ENCODE measurements around the gene WDR55. TPM values are rescaled to one million over a fixed set of nuclear protein-coding genes. Genes with fewer than 3 reads are reported as not detected.

WDR55 gene
- total RNA-seq = 14.7 and 16.0 TPM in 2 replicates

GRCh38 chr5:140664359-140665119 lies at the start of gene WDR55:
Gene WDR55, plus strand, starts transcription at chr5:140664904. Its CDS starts 9 bp downstream, at chr5:140664913.

GRCh38 chr5:140633021-140633471 lies 31.7 kb upstream of the WDR55 start, which contains the start of gene CD14:
Gene CD14, minus strand, starts transcription at chr5:140633175. Its CDS starts 104 bp downstream, at chr5:140633071.

GRCh38 chr5:140639148-140639981 lies 25.3 kb upstream of the WDR55 start, which contains the start of gene TMCO6:
Gene TMCO6, plus strand, starts transcription at chr5:140639451. Its CDS starts 77 bp downstream, at chr5:140639528.

GRCh38 chr5:140673187-140673976 lies 8.7 kb downstream of the WDR55 start, which contains the start of gene DND1:
Gene DND1, minus strand, starts transcription at chr5:140673576. Its CDS starts 34 bp downstream, at chr5:140673542.

GRCh38 chr5:140690941-140691924 lies 26.5 kb downstream of the WDR55 start, which contains the start of the genes HARS1 and HARS2:
Gene HARS1, minus strand, starts transcription at chr5:140691370. Its CDS starts 66 bp downstream, at chr5:140691304.
Gene HARS2, plus strand, starts transcription at chr5:140691455. Its CDS starts 194 bp downstream, at chr5:140691649.

GRCh38 chr5:140700177-140701144 lies 35.8 kb downstream of the WDR55 start, which contains the start of gene ZMAT2:
Gene ZMAT2, plus strand, starts transcription at chr5:140700447. Its CDS starts 14 bp downstream, at chr5:140700461.

Other genes with a start within 250 kb of the WDR55 start
- gene EIF4EBP3, start 117.2 kb upstream of the WDR55 start, total RNA-seq = 6.4 and 7.2 TPM in 2 replicates
- gene SRA1, start 107.4 kb upstream of the WDR55 start, total RNA-seq = 40.8 and 58.3 TPM in 2 replicates
- 5.0 and 7.7 TPM in 2 replicates for gene APBB3, start 100.3 kb upstream of the WDR55 start, total RNA-seq
- 37.6 and 43.4 TPM in 2 replicates for gene SLC35A4, start 100.1 kb upstream of the WDR55 start, total RNA-seq
- gene CD14, start 31.7 kb upstream of the WDR55 start, total RNA-seq = 0.08 and 0.76 TPM in 2 replicates
- gene TMCO6, start 25.5 kb upstream of the WDR55 start, total RNA-seq = 27.4 and 28.1 TPM in 2 replicates
- gene NDUFA2, start 17.3 kb upstream of the WDR55 start, total RNA-seq = 44.7 and 60.0 TPM in 2 replicates
- 63.2 and 93.5 TPM in 2 replicates for gene IK, start 17.1 kb upstream of the WDR55 start, total RNA-seq
- 0.78 and 1.6 TPM in 2 replicates for gene DND1, start 8.7 kb downstream of the WDR55 start, total RNA-seq
- 63.0 and 96.6 TPM in 2 replicates for gene HARS1, start 26.5 kb downstream of the WDR55 start, total RNA-seq
- 26.0 and 27.2 TPM in 2 replicates for gene HARS2, start 26.6 kb downstream of the WDR55 start, total RNA-seq
- gene ZMAT2, start 35.5 kb downstream of the WDR55 start, total RNA-seq = 29.0 and 31.2 TPM in 2 replicates
- gene PCDHA1, start 121.2 kb downstream of the WDR55 start, total RNA-seq = not detected in 2 replicates
- not detected in 2 replicates for gene PCDHA2, start 129.9 kb downstream of the WDR55 start, total RNA-seq
- gene PCDHA3, start 136.2 kb downstream of the WDR55 start, total RNA-seq = not detected in 2 replicates
- not detected in 2 replicates for gene PCDHA4, start 142.2 kb downstream of the WDR55 start, total RNA-seq
- gene PCDHA5, start 156.7 kb downstream of the WDR55 start, total RNA-seq = not detected in 2 replicates
- gene PCDHA6, start 163.1 kb downstream of the WDR55 start, total RNA-seq = 0.16 TPM in 1 of 2 replicates, not detected in the other
- not detected in 2 replicates for gene PCDHA7, start 169.4 kb downstream of the WDR55 start, total RNA-seq
- not detected in 2 replicates for gene PCDHA8, start 176.3 kb downstream of the WDR55 start, total RNA-seq
- not detected in 2 replicates for gene PCDHA9, start 183.5 kb downstream of the WDR55 start, total RNA-seq
- not detected in 2 replicates for gene PCDHA10, start 191.0 kb downstream of the WDR55 start, total RNA-seq
- gene PCDHA11, start 204.1 kb downstream of the WDR55 start, total RNA-seq = under 0.01 TPM in 1 of 2 replicates, not detected in the other
- gene PCDHA12, start 210.4 kb downstream of the WDR55 start, total RNA-seq = not detected in 2 replicates
- not detected in 2 replicates for gene PCDHA13, start 217.2 kb downstream of the WDR55 start, total RNA-seq

Data from hair follicular keratinocyte (primary cell).